HEK293 (cell line): ENCODE results near the gene MLF2.
A peak's percentile ranks its signal among the peaks of the same experiment; 100 is the strongest.

Experiments used
- ATF2 ChIP-seq: fragments of 450-650 bp; formaldehyde crosslinking; IDR thresholded peaks from 2 replicates; pipeline ENCODE4 v1.5.1; 2016; ENCODE audit warnings: missing biosample characterization, missing genetic modification characterization, low read depth
- GFI1B ChIP-seq: fragments of 450-650 bp; formaldehyde crosslinking; IDR thresholded peaks from 2 replicates; pipeline ENCODE4 v1.5.1; 2016; ENCODE audit warnings: missing biosample characterization, missing genetic modification characterization
- GLIS1 ChIP-seq: fragments of 450-650 bp; formaldehyde crosslinking; IDR thresholded peaks from 2 replicates; pipeline ENCODE4 v1.5.1; 2016; ENCODE audit warnings: missing biosample characterization, missing genetic modification characterization
- KLF1 ChIP-seq: fragments of 450-650 bp; formaldehyde crosslinking; IDR thresholded peaks from 2 replicates; pipeline ENCODE4 v1.5.1; 2016; ENCODE audit warnings: missing biosample characterization, missing genetic modification characterization
- KLF17 ChIP-seq: fragments of 450-650 bp; formaldehyde crosslinking; IDR thresholded peaks from 2 replicates; pipeline ENCODE4 v1.5.1; 2016; ENCODE audit warnings: missing biosample characterization, missing genetic modification characterization
- REPIN1 ChIP-seq: fragments of 450-650 bp; formaldehyde crosslinking; IDR thresholded peaks from 2 replicates; pipeline ENCODE4 v1.5.1; 2017; ENCODE audit warnings: missing biosample characterization, missing genetic modification characterization, low read depth
- TCF7L2 ChIP-seq: IDR thresholded peaks from 2 replicates; pipeline ENCODE4 v1.6.1; 2011; ENCODE audit warnings: low read depth, mild to moderate bottlenecking, inconsistent platforms, low read length, moderate library complexity, borderline replicate concordance
- YY2 ChIP-seq: fragments of 450-650 bp; formaldehyde crosslinking; IDR thresholded peaks from 2 replicates; pipeline ENCODE4 v1.5.1; 2016; ENCODE audit warnings: missing biosample characterization, missing genetic modification characterization
- ZBTB1 ChIP-seq: fragments of 450-650 bp; formaldehyde crosslinking; IDR thresholded peaks from 2 replicates; pipeline ENCODE4 v1.5.1; 2016; ENCODE audit warnings: missing biosample characterization, missing genetic modification characterization
- ZNF140 ChIP-seq: fragments of 450-650 bp; formaldehyde crosslinking; IDR thresholded peaks from 2 replicates; pipeline ENCODE4 v1.5.1; 2016; ENCODE audit warnings: missing biosample characterization, missing genetic modification characterization
- ZNF157 ChIP-seq: fragments of 450-650 bp; formaldehyde crosslinking; IDR thresholded peaks from 2 replicates; pipeline ENCODE4 v1.5.1; 2016; ENCODE audit warnings: missing biosample characterization, missing genetic modification characterization
- ZNF16 ChIP-seq: fragments of 450-650 bp; formaldehyde crosslinking; IDR thresholded peaks from 2 replicates; pipeline ENCODE4 v1.5.1; 2016; ENCODE audit warnings: low read depth, missing biosample characterization, missing genetic modification characterization
- ZNF174 ChIP-seq: fragments of 450-650 bp; formaldehyde crosslinking; IDR thresholded peaks from 2 replicates; pipeline ENCODE4 v1.5.0; 2017; ENCODE audit warnings: missing biosample characterization, mild to moderate bottlenecking, missing genetic modification characterization
- ZNF18 ChIP-seq: fragments of 450-650 bp; formaldehyde crosslinking; IDR thresholded peaks from 2 replicates; pipeline ENCODE4 v1.5.1; 2016; ENCODE audit warnings: missing biosample characterization, missing genetic modification characterization
- ZNF221 ChIP-seq: fragments of 450-650 bp; formaldehyde crosslinking; IDR thresholded peaks from 2 replicates; pipeline ENCODE4 v1.5.1; 2017; ENCODE audit warnings: missing biosample characterization, missing genetic modification characterization, borderline replicate concordance
- ZNF350 ChIP-seq: fragments of 450-650 bp; formaldehyde crosslinking; IDR thresholded peaks from 2 replicates; pipeline ENCODE4 v1.5.0; 2017; ENCODE audit warnings: missing biosample characterization, mild to moderate bottlenecking, missing genetic modification characterization
- ZNF404 ChIP-seq: fragments of 450-650 bp; formaldehyde crosslinking; IDR thresholded peaks from 2 replicates; pipeline ENCODE4 v1.5.1; 2017; ENCODE audit warnings: missing biosample characterization, missing genetic modification characterization
- ZNF544 ChIP-seq: fragments of 450-650 bp; formaldehyde crosslinking; IDR thresholded peaks from 2 replicates; pipeline ENCODE4 v1.5.0; 2017; ENCODE audit warnings: missing biosample characterization, missing genetic modification characterization
- ZNF555 ChIP-seq: fragments of 450-650 bp; formaldehyde crosslinking; conservative IDR thresholded peaks from 2 replicates; pipeline ENCODE4 v1.5.1; 2017; ENCODE audit warnings: missing biosample characterization, mild to moderate bottlenecking, missing genetic modification characterization, inconsistent platforms
- ZNF571 ChIP-seq: fragments of 450-650 bp; formaldehyde crosslinking; IDR thresholded peaks from 2 replicates; pipeline ENCODE4 v1.5.0; 2017; ENCODE audit warnings: missing biosample characterization, missing genetic modification characterization
- ZNF645 ChIP-seq: fragments of 450-650 bp; formaldehyde crosslinking; IDR thresholded peaks from 2 replicates; pipeline ENCODE4; 2016; ENCODE audit warnings: missing biosample characterization, missing genetic modification characterization
- ZNF670 ChIP-seq: fragments of 450-650 bp; formaldehyde crosslinking; IDR thresholded peaks from 2 replicates; pipeline ENCODE4 v1.5.1; 2016; ENCODE audit warnings: missing biosample characterization, missing genetic modification characterization, low read depth
- ZNF677 ChIP-seq: fragments of 450-650 bp; IDR thresholded peaks from 2 replicates; pipeline ENCODE4 v1.5.0; 2018; ENCODE audit warnings: missing biosample characterization, mild to moderate bottlenecking, missing genetic modification characterization, moderate library complexity
- ZNF692 ChIP-seq: fragments of 450-650 bp; formaldehyde crosslinking; IDR thresholded peaks from 2 replicates; pipeline ENCODE4 v1.5.1; 2016; ENCODE audit warnings: missing biosample characterization, missing genetic modification characterization
- ZNF701 ChIP-seq: fragments of 450-650 bp; formaldehyde crosslinking; IDR thresholded peaks from 2 replicates; pipeline ENCODE4 v1.5.1; 2016; ENCODE audit warnings: missing biosample characterization, missing genetic modification characterization
- ZNF704 ChIP-seq: fragments of 450-650 bp; formaldehyde crosslinking; IDR thresholded peaks from 2 replicates; pipeline ENCODE4 v1.5.1; 2016; ENCODE audit warnings: missing biosample characterization, missing genetic modification characterization
- ZNF776 ChIP-seq: fragments of 450-650 bp; formaldehyde crosslinking; IDR thresholded peaks from 2 replicates; pipeline ENCODE4 v1.5.0; 2017; ENCODE audit warnings: missing biosample characterization, missing genetic modification characterization, borderline replicate concordance
- ZNF830 ChIP-seq: fragments of 450-650 bp; IDR thresholded peaks from 2 replicates; pipeline ENCODE4 v1.5.0; 2018; ENCODE audit warnings: missing biosample characterization, missing genetic modification characterization, low read depth, mild to moderate bottlenecking, moderate library complexity
- ZSCAN18 ChIP-seq: fragments of 450-650 bp; formaldehyde crosslinking; IDR thresholded peaks from 2 replicates; pipeline ENCODE4 v1.5.1; 2016; ENCODE audit warnings: missing biosample characterization, missing genetic modification characterization

Gene MLF2

GRCh38 chr12:6752921-6753771 is at the start of gene MLF2 (continued):
- TF ChIP-seq ZNF16 (tag by site-specific recombination) = peak; percentile 27; the same call in 1 of the 2 replicates
- TF ChIP-seq ZNF670 (tag by site-specific recombination) = no peak
- no peak for TF ChIP-seq YY2 (tag by site-specific recombination)
- TF ChIP-seq GFI1B (tag by site-specific recombination) = 0 out of 2 replicates have a peak, but pooled peaks have one; percentile 30
- TF ChIP-seq ZNF677 (tag by site-specific recombination) = no peak
- TF ChIP-seq ZNF544 (tag by site-specific recombination) = no peak
- no peak for TF ChIP-seq ZNF701 (tag by site-specific recombination)
- 0 out of 2 replicates have a peak, but pooled peaks have one; percentile 15 for TF ChIP-seq ZBTB1 (tag by site-specific recombination)
- no peak for TF ChIP-seq ZSCAN18 (tag by site-specific recombination)
- peak; percentile 93 for TF ChIP-seq GLIS1 (tag by site-specific recombination)
- TF ChIP-seq ZNF18 = peak; percentile 8; the same call in 1 of the 2 replicates
- no peak for TF ChIP-seq REPIN1 (tag by site-specific recombination)
- TF ChIP-seq ZNF776 (tag by site-specific recombination) = no peak
- no peak for TF ChIP-seq ZNF555
- TF ChIP-seq ZNF692 (tag by site-specific recombination) = peak; percentile 86
- TF ChIP-seq ZNF350 = no peak
- TF ChIP-seq ZNF174 (tag by site-specific recombination) = no peak
- TF ChIP-seq ZNF221 (tag by site-specific recombination) = 0 out of 2 replicates have a peak, but pooled peaks have one; percentile 54
- peak; percentile 99 for TF ChIP-seq ATF2 (tag by site-specific recombination)
- no peak for TF ChIP-seq ZNF140 (tag by site-specific recombination)
- TF ChIP-seq ZNF704 = no peak; the same call in 1 of the 2 replicates
- TF ChIP-seq KLF17 (tag by site-specific recombination) = peak; percentile 60
- TF ChIP-seq ZNF157 (tag by site-specific recombination) = no peak
- no peak for TF ChIP-seq TCF7L2
- no peak for TF ChIP-seq ZNF830 (tag by site-specific recombination)
- TF ChIP-seq ZNF645 (tag by site-specific recombination) = no peak
- no peak for TF ChIP-seq ZNF404 (tag by site-specific recombination)
- peak; percentile 83 for TF ChIP-seq KLF1 (tag by site-specific recombination)
- no peak for TF ChIP-seq ZNF571
